Muscle of leg (tissue), 11 donors: Measurements from ENCODE around the gene GALNT18. TPM values are rescaled to one million over a fixed set of nuclear protein-coding genes. Genes with fewer than 3 reads are reported as not detected.

Source experiments
- DNase-seq: peaks from one replicate; pipeline ENCODE4 v3.0.0; 2013
- H3K27ac ChIP-seq: one replicate; pipeline ENCODE4 v1.5.1; 2013; ENCODE audit warnings: mild to moderate bottlenecking, low read length, control low read depth
- H3K27me3 ChIP-seq: one replicate; pipeline ENCODE4 v1.6.1; 2013; ENCODE audit warnings: low read length; ENCODE audit not compliant: control insufficient read depth, insufficient read depth
- H3K36me3 ChIP-seq: one replicate; pipeline ENCODE4 v1.6.1; 2013; ENCODE audit warnings: low read length; ENCODE audit not compliant: control insufficient read depth, insufficient read depth
- H3K4me1 ChIP-seq: one replicate; pipeline ENCODE4 v1.6.1; 2013; ENCODE audit warnings: low read length; ENCODE audit not compliant: control insufficient read depth, insufficient read depth
- H3K4me3 ChIP-seq: one replicate; pipeline ENCODE4 v1.5.1; 2013; ENCODE audit warnings: low read length, control low read depth
- H3K9me3 ChIP-seq: replicated peaks from 2 replicates; pipeline ENCODE4 v1.6.1; 2013; ENCODE audit warnings: low read depth, low read length; ENCODE audit not compliant: control insufficient read depth
- WGBS: methylation state at CpG from one replicate; pipeline ENCODE4 v1.1.5; 2013; ENCODE audit warnings: missing lambda C conversion rate; ENCODE audit not compliant: insufficient coverage; 5-methylcytosine and 5-hydroxymethylcytosine counted together
- polyA plus RNA-seq, 8 donors: library from polyadenylated mRNA; unstranded; fragments of 120-200 nt; gene quantifications; one replicate each; pipeline versions ENCODE4 v1.2.1 to v1.2.3, GENCODE V29; 2013; ENCODE audit warnings: inconsistent platforms in 1 of 8, low replicate concordance in 1 of 8; ENCODE audit not compliant: insufficient read length in 8 of 8, insufficient read depth in 1 of 8
- total RNA-seq: library from RNA; stranded (reverse); fragments of 120-200 nt; gene quantifications from one replicate; pipeline ENCODE4 v1.2.4, GENCODE V29; 2013

GALNT18 gene
- total and polyA plus RNA-seq, 9 donors = 7.7 to 17.7 (median 11.6) TPM

DNA sequence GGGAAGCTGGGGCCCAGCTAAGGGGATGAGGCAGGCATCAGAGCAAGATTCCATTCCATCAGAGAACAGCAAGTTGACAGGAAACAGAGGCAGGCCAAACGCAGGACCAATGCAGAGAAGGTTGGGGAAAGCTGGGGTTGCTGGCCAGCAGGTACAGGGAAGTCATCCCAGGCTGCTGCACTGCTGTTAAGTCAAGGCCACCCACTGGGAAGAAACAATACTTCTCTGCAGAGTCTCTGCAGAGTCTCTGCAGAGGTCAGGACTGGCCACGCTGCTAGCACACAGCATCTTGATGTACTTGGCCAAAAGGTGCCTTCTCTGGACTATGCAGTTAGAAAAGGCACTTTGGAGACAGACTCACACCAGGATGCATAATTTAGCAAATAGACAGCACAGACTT lies 200.3 kb downstream of the GALNT18 start:
- Histone ChIP-seq H3K27me3 (peaks cover 5% of the 10 kb centered on the region), H3K27ac (no peak overlapping the region), H3K4me3 (no peak overlapping the region), H3K9me3 (no peaks in the 10 kb centered on the region), H3K36me3 (no peaks in the 10 kb centered on the region), H3K4me1 (peaks cover 53% of the 10 kb centered on the region)
- no CpG with 5 or more reads among the region's 2 CpGs for WGBS
- no peak for DNase-seq

DNA sequence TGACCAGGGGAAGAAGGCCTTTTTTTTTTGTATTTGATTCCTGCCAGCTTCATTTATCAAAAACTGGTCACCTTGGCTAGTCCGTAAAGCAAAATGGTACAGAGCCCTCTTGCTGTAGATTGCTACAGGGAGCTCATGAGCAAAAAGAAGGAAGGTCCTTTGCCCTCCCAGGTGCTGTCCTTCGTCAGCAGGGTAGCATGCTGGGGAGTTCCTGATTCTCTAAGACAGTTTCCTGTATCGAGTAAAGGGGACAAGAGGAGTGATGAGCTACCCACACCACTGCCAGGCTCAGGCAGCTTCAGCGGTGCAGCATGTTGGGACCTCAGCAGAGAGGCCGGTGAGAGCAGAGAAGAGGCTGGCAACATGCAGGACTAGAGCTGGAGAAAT lies 200.9 kb downstream of the GALNT18 start:
- Histone ChIP-seq H3K9me3 (no peaks in the 10 kb centered on the region), H3K4me1 (peaks cover 51% of the 10 kb centered on the region), H3K4me3 (no peak overlapping the region), H3K27ac (no peak overlapping the region), H3K27me3 (peaks cover 5% of the 10 kb centered on the region), H3K36me3 (no peaks in the 10 kb centered on the region)
- 80% methylated on average over 2 of the region's 5 CpGs for WGBS
- DNase-seq = no peak

DNA sequence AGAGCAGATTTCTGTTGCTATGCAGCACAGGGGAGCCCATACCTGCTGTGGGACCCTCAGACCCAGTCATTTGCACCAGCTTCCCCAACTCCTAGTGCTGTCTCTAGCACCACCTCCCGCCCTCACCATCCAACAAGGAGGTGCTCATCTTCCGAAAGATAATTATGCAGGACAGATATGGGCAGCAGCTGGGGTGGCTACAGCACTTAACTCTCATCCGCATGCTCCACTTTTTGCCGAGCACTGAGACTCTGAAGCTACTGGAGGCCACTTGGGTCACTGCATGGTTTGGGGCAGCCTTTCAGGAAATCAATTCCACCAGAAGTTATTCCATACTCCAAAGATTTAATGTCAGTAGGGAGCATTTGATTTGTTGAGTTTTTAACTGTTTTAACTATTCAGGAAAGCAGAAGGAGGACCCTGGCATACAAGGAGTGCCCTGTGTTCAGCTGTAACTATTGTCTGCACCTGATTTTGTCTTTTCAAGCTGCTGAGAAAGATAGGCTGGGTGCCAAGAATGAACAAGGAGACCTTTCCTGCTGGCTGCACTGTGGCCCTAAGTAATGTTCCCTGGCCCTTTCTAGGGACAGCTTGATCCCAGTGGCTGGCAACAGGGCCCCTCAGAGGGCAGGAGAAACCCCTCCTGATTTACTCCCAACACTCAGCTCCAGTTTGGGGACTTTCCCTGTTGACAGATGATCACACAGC lies 201.5 kb downstream of the GALNT18 start:
- no peak overlapping the region for H3K4me3 ChIP-seq
- H3K27ac ChIP-seq = no peak overlapping the region
- H3K9me3 ChIP-seq = no peaks in the 10 kb centered on the region
- DNase-seq = peak; percentile 48
- WGBS = 71% methylated on average over 3 of the region's 4 CpGs
- no peaks in the 10 kb centered on the region for H3K36me3 ChIP-seq
- peaks cover 5% of the 10 kb centered on the region for H3K27me3 ChIP-seq
- peaks cover 51% of the 10 kb centered on the region for H3K4me1 ChIP-seq

DNA sequence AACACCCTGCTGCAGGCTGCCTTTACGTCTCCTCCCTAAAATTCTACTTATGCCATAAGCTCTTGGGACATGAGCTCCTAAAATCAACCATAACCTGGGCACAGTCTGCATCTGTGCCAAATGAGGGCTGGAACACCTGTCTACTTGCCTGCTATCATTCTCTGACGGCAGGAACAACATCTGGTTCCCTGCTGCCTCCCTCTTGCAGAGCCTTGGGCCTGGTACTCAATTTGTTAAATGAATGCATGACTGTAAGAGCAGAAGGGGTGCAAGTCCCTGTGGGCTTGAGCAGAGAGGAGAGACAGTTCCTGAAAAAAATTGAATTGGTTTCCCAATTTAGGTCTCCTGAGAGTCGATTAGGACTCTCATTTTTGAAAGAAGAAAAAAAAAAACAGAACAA lies 202.1 kb downstream of the GALNT18 start:
- DNase-seq = no peak
- Histone ChIP-seq H3K27ac (no peak overlapping the region), H3K36me3 (no peaks in the 10 kb centered on the region), H3K27me3 (peaks cover 2% of the 10 kb centered on the region), H3K4me3 (no peak overlapping the region), H3K9me3 (no peaks in the 10 kb centered on the region), H3K4me1 (peaks cover 46% of the 10 kb centered on the region)
- WGBS = 78% methylated on average over 2 of the region's 3 CpGs

DNA sequence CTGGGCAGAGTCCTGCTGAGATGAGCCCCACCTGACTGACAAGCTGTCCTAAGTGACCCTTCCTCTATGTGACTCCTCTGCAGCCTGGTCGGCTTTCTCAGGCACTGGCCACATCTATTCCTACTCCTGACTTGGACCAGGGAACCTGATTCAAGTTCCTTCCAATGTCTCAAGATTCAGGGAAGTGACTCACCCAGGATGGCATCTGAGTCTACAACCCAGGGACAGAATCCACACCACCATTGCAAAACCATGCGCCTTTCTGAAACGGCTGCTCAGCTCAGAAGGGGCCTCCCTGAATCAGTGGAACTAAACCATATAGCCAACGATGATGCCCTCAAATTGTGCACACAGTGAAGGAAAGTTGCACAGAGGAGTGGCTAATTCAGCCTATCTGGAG lies 204.9 kb downstream of the GALNT18 start:
- DNase-seq = no peak
- Histone ChIP-seq H3K9me3 (no peaks in the 10 kb centered on the region), H3K27me3 (peaks cover 2% of the 10 kb centered on the region), H3K4me1 (peaks cover 27% of the 10 kb centered on the region), H3K36me3 (no peaks in the 10 kb centered on the region), H3K27ac (no peak overlapping the region), H3K4me3 (no peak overlapping the region)
- WGBS = 76% methylated on average over 2 of the region's 4 CpGs

DNA sequence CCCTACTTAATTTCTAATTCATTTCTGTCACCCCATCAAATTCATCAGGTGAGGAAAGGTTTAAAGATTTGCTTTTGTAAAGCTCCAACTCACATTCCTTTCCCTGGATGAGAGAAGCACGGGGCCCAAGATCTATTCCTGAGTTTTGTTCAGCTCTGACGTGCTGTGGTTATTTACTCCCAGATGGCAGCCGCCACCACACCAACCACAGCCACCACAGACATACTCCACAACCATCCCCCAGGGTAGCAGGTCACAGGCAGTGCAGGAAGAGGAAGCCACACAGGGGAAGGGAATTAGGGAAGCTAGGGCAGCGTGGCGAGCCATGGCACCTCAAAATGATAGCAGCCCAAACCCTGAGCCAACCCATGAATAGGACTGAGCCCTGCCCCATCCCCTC lies 205.3 kb downstream of the GALNT18 start:
- H3K27ac ChIP-seq = no peak overlapping the region
- H3K36me3 ChIP-seq = no peaks in the 10 kb centered on the region
- 40% methylated on average over 1 of the region's 5 CpGs for WGBS
- peaks cover 1% of the 10 kb centered on the region for H3K27me3 ChIP-seq
- peaks cover 23% of the 10 kb centered on the region for H3K4me1 ChIP-seq
- DNase-seq = no peak
- no peaks in the 10 kb centered on the region for H3K9me3 ChIP-seq
- no peak overlapping the region for H3K4me3 ChIP-seq

DNA sequence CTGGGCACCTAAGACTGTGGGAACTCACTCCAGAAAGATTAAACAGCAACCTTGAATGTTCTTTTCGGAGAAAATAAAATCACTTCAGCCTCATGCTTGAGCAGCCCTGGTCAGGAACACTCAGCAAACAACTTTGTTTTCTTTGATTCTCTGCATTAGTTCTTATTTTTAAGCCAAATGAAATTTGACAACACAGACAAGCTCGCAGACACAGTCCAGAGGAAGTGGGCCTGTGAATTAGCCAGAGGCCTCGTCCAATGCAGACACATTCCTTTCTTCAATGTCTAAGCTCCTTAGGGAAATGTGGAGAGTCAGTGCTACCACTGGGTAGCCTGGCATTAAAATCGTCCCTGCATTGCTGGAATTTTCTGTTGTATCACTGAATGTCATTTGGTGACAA lies 205.9 kb downstream of the GALNT18 start:
- Histone ChIP-seq H3K27ac (no peak overlapping the region), H3K4me1 (peaks cover 18% of the 10 kb centered on the region), H3K27me3 (no peaks in the 10 kb centered on the region), H3K4me3 (no peak overlapping the region), H3K9me3 (no peaks in the 10 kb centered on the region), H3K36me3 (no peaks in the 10 kb centered on the region)
- 33% methylated on average over 3 of the region's 4 CpGs for WGBS
- peak; percentile 30 for DNase-seq

DNA sequence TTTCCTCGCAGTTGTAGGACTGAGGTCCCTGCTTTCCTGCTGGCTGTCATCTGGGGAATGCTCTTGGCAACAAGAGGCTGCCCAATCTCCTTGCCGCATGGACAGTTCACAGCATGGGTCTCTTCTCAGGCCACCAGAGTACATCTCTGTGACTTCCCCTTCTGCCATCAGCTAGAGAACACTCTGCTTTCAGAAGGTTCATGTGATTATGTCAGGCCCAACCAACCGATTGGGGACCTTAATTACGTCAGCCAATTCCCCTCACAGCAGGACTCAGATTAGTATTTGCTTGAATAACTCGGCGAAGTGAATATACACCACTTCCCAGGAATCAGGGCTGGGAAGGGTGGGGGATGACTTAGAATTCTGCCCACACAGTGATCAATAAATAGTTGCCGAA lies 206.8 kb downstream of the GALNT18 start:
- peaks cover 12% of the 10 kb centered on the region for H3K4me1 ChIP-seq
- H3K9me3 ChIP-seq = no peaks in the 10 kb centered on the region
- no peak overlapping the region for H3K27ac ChIP-seq
- H3K36me3 ChIP-seq = no peaks in the 10 kb centered on the region
- H3K27me3 ChIP-seq = no peaks in the 10 kb centered on the region
- 83% methylated on average over 2 of the region's 7 CpGs for WGBS
- DNase-seq = no peak
- no peak overlapping the region for H3K4me3 ChIP-seq

DNA sequence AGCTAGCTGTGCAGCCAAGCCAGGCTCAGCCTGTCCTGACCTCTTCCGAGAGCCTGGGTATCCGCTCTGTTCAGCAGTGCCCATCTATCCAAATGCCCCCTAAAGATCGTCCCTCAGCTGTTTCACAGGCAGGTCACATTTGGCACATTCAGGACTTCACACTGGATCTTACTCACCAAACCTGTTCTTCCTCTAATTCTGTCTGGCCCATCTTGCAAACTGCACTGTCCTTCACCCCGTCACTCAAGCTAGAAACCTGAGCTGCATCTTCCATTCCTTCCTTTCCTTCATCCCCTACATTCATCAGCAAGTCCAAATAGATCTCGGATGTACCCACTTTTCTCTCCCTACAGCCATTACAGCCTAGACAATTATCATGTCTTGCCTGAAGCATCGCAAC lies 208.0 kb downstream of the GALNT18 start:
- H3K36me3 ChIP-seq = no peaks in the 10 kb centered on the region
- H3K4me1 ChIP-seq = peaks cover 21% of the 10 kb centered on the region
- H3K27ac ChIP-seq = no peak overlapping the region
- DNase-seq = no peak
- WGBS = 95% methylated on average over 6 of the region's 6 CpGs
- H3K4me3 ChIP-seq = no peak overlapping the region
- H3K27me3 ChIP-seq = peaks cover 4% of the 10 kb centered on the region
- no peaks in the 10 kb centered on the region for H3K9me3 ChIP-seq

DNA sequence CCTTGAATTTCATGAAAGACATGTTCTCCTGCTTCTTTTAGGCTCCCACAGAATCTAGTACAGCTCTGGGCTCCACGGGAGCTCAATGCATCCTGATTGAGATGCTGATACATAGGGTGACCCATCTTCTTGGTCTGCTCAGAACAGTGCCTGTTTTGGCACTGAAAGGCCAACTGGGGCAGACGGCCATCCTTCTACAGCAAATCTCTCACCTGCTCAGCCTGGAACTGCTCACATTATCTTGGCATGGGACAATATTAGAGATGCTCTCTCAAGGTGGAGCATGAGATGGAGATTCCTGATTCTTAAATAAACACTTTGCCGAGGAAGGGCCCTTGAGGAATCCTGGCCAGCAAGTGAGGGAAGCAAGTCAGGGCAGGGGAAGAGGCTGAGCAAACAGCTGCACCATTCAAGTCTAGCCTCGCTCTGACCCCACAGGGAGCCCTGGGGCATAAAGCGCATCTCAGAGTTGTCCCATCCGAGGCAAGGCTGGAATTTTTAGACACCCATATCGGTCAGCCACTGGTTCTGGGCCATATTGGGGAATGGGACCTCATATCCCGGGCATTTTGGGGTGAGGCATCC lies 210.3 kb downstream of the GALNT18 start:
- H3K9me3 ChIP-seq = no peaks in the 10 kb centered on the region
- DNase-seq = no peak
- H3K4me3 ChIP-seq = no peak overlapping the region
- 81% methylated on average over 6 of the region's 8 CpGs for WGBS
- H3K36me3 ChIP-seq = no peaks in the 10 kb centered on the region
- no peak overlapping the region for H3K27ac ChIP-seq
- H3K4me1 ChIP-seq = peaks cover 36% of the 10 kb centered on the region
- H3K27me3 ChIP-seq = peaks cover 4% of the 10 kb centered on the region
